Stimulated activated CD8-positive, alpha-beta memory T cell treated with anti-CD3 and anti-CD28 coated beads, Interleukin-15, amount 100 ng/mL, for 48 hours (primary cell): ENCODE results near the gene SGK1.
"Not testable (repeated sequence)": the region's sequence is repeated elsewhere in the genome, so short reads cannot be mapped to it uniquely, and the experiment has no call there.

Experiments
- DNase-seq, 2 donors: peaks; one replicate each; pipeline ENCODE4 v3.0.0-alpha.2; 2020; ENCODE audit warnings: low read depth in 2 of 2

The SGK1 gene

DNA sequence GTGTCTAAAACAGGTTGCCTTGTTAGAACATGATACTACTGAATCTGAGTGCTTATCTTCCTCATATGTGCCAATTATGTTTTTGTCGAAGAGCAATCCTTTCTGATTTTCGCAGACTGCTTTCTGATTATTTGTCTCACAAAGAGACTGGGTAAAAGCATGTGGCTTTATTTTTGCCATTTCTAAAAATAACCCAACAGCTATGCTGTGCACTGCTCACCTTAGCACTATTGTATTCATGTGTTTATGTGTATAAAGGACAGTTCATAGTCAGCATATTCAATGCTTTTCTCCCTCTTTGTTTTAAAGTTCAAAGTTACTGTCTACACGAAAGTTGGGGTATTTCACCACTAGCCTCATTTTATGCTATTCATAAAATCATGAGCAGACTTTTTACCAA is 127.0 kb downstream of the SGK1 start:
- no peak for DNase-seq

DNA sequence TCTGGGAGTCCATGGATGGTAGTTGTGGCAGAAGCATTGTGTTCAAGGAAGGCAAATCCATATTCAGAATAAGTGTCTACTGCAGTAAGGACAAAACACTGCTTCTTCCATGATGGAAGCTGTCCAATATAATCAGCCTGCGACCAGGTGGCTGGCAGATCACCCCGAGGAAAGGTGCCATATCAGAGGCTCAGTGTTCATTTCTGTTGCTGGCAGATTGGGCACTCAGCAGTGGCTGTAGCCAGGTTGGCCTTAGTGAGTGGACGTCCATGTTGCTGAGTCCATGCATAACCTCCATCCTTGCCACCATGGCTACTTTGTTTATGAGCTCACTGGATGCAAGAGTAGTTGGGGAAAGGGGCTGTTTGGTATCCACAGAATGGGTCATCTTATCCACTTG is 130.2 kb downstream of the SGK1 start:
- no peak for DNase-seq

DNA sequence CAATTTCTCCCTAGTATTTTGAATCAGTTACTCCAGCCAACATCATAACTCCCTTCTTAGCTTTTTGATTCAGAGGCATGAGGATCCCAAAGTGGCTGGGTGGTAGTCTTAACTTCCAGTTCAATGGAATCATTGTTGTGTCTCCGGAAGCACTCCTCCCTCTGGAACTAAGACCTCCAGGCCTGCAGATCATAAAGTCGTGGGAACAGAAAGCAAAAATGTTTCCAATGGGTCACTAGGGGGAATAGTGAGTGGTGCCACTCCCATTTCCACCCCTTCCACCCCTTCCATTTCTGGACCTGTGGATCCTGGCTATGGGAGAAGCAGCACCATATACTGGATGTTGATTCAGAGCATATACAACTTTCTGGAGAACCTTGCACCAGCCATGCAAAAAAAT is 130.8 kb downstream of the SGK1 start:
- DNase-seq: no peak

DNA sequence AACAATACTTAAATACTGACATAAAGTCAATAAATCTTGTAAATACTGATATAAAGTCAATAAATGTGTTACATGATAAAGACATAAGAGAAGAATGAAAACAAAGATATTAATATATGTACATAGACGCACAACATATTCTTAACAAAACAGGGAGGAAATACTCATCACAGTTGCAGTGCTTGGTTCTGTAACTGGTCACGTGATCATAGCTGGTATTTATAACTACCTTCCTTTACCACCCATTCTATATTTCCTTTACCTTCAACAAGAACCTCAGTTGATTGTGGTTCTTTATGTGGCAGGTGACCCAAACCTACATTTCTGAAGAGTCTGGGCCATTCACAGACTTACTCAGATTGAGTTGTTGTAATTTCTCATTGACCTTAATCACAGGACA is 131.6 kb downstream of the SGK1 start:
- DNase-seq: no peak

DNA sequence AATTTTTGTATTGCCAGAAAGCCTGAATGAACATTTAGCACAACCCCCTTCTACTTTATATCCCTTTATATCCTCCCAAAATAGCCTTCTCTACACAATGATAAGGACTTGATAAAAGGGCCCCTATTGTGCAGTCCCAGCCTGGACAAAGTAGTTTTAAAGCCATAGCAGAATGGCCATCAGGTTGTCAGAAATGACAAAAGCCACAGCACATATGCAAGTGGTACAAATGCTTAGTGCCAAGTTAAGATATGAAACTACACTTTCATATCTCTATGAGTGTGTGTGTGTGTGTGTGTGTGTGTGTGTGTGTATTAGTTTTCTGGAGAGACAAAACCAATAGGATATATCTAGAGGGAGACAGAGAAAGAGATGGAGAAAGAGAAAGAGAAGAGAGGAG is 132.6 kb downstream of the SGK1 start:
- no peak for DNase-seq

DNA sequence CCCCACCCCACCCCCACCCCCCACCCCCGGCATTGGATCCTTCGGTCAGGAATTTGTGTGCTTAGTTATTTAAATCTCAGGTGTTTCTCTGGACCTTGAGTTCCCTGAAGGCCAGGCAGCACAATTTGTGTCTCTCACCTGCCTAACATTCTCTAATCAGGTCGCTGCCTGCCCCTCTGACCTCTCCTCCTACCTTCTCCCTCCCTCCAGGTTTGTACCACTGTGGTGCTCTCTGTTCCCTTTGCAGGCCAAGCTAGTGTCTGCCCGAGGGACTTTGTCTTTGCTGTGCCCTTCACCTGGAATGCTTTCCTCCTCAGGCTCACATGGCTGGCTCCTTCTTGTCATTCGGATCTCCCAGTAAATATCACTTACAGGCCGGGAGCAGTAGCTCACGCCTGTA is 134.1 kb downstream of the SGK1 start:
- no peak for DNase-seq

DNA sequence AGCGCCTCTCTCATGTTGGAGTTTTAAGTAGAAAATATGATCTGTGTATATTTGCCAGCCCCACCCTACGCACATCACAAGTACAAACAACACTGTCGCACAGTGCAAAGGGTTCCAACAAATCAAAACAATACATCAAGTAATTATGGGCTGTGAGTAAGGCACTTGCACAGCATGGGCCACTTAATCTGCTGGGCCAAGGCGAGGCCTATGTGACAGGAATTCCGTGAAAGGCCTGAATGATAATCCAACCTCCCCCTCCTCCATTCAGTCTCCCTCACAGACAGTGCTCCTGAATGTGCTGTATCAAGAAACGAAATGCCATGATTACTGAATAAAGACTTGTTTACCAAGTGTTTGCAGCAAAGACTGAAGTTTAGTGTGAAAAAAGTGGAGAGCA is 135.4 kb downstream of the SGK1 start:
- DNase-seq: no peak

DNA sequence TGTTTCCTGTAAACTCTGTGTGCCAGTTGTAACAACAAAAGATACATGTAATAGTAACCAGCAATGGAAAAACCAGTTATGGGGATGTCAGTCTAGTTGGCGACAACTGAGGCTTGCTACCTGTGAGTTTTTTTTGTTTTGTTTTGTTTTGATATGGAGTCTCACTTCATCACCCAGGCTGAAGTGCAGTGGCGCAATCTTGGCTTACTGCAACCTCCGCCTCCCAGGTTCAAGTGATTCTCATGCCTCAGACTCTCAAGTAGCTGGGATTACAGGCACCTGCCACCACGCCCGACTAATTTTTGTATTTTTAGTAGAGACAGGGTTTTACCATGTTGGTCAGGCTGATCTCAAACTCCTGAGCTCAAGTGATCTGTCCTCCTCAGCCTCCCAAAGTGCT is 136.2 kb downstream of the SGK1 start:
- DNase-seq: not testable (repeated sequence)

DNA sequence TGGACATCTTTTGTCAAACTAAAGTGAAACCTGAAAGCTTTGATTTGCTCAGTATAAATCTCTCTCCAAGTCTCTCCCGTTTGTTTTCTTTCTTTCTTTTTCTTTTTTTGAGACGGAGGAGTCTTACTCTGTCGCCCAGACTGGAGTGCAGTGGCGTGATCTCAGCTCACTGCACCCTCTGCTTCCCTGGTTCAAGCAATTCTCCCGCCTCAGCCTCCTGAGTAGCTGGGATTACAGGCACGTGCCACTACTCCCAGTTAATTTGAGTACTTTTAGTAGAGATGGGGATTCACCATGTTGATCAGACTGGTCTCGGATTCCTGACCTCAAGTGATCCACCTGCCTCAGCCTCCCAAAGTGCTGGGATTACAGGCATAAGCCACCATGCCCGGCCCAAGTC is 136.7 kb downstream of the SGK1 start:
- not testable (repeated sequence) for DNase-seq

DNA sequence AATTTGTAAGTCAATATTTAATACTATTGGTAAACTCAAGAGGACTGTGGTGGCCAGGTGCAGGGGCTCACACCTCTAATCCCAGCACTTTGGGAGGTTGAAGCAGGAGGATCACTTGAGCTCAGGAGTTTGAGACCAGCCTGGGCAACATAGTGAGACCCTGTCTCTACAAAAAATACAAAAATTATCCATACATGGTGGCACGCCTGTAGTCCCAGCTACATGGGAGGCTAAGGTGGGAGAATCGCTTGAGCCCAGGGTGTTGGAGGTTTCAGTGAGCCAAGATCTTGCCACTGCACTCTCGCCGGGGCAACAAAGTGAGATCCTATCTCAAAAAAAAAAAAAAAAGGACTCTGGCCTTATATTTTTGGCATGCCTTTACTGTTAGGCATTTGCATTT is 137.4 kb downstream of the SGK1 start:
- DNase-seq: not testable (repeated sequence)

DNA sequence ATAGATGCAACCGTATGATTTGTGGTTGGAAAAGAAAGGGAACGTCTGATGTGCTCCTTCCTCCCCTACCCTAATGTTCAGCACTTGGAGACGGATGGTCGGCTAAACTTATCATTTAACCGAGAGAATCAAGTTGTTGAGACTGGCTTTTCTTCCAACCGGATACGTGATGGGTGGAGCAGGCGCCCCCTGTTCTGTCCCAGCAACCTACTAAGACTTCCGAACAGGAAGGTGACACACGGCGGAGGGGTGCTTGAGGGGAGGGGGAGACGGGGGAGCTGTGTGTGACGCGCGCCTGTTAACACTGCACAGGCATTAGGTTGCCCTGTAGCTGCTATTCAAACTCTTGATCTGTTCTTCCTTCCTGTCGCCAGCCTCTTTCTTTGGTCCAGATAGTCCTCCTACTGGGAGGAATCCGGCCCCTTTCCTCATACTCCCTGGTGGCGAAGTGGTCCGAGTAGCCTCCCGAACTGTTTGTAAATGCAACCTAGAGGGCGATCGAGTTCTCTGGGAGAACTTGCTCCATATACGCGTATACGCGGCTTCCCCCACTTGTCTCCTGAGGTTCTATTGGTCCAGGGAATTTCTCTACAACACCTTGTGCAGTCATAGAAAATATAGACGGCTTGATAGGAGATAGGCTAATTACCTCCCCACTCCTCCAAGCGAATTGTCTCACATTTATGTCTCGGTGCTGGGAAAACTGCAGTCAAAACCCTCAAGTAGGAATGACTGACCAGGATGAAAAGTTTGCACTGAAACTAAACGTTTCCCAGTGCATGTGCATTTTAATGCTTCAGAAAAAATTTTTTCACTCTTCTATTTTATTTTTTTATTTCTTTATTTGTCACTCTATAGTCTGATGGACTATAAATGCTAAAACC is 139.5 kb downstream of the SGK1 start:
- DNase-seq: peak; percentile 46 to 71

DNA sequence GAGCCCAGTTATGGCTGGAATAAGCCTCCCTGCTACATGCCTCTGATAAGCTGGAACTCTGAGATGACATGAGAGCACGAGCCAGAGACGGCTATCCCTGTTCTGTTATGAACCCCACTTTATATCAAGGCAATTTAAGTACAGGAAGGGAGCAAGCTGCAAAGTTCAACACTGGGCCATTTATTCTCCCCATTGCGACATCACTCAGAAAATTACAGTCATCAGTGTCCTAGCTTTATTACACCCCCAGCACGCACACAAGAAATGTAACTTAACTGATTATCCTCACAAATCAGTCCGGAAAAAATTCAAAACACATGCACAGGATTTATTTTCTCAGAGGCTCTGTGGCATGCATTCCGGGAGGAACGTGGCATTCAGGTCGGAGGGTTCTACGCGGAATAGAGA is 140.2 kb downstream of the SGK1 start:
- no peak for DNase-seq

DNA sequence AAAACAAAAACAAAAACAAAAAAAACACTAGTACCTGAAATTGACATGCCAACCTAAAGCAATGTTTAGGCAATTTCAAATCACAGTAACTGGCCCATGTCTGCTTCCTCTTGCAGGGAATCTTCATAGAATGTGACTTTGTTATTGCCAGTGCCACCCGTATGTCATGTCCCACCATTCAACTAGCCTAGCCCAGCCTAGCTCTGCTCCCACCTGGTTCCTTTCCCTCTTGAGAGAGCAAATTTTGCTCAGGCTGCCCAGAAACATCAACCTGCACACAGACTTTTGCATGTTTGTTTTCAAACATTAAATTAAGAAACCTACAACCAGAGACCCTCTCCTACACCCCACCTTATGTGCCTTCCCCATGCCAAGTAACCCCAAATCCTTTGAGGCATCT is 140.7 kb downstream of the SGK1 start:
- no peak for DNase-seq

DNA sequence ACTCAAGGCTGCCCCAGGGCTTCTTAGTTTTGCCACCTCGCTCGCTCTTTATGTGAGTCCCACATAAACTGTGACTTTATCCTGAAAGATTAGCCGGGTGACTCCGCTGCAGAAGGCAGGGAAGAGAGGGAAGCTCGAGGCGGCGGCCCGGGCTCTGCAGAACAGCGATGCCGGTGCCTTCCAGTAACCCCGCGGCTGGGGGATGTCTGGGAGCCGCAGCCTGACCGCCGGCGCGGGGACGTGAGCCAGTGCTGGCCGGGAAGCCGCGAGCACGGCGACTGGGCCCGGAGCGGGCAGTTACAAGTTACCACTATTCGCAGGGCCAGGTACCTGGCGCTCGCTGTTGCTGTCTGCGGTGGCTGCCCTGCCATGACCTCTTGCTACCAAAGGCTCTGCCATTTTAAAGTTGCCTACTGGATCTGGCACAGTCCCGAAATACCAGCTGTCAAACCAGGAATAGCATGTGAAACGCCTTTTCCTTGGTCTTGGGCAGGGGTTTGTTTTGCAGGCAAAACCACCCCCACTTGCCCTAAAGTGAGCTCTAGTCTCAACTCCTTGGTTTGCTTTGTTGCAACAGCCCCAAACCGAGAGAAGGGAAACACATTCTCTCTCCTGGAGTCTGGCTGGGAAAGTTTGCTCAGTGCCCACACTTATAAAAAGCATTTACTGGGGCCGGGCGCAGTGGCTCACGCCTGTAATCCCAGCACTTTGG is 141.5 kb downstream of the SGK1 start:
- no peak for DNase-seq

DNA sequence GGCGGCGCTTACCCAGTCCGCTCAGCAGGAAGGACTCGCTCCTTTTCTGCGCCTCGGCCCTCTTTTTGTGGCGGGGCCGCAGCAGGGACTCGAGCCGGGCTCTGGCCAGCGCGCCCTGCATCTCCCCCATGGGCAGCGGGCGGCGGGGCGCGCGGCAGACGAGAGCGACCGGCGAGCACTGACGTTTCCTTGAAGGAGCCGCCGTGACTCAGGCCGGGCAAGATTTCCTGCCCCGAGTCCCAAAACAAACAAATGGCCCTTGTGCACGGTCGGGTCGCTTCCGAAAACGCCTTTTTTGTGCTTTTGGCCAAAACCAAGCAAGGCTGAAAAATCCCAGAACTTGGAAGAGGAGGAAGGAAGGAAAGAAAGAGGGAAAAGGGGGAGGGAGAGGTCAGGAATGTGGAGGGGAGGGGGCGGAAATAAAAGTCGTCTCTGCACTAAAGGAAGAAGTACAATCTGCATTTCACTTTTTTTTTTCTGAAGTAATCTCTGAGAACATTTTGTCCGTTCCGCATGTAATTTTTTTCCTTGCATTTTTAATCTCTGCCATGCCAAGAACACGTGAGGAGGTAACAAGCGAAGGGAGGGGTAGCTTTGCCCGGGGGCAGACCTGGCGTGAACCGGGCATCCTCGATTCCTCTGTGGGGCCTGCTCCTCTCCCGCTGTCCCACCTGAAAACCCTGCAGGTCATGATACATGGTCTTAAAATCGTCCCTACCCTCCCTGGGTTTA is 142.2 kb downstream of the SGK1 start:
- peak; percentile 34 to 40 for DNase-seq

DNA sequence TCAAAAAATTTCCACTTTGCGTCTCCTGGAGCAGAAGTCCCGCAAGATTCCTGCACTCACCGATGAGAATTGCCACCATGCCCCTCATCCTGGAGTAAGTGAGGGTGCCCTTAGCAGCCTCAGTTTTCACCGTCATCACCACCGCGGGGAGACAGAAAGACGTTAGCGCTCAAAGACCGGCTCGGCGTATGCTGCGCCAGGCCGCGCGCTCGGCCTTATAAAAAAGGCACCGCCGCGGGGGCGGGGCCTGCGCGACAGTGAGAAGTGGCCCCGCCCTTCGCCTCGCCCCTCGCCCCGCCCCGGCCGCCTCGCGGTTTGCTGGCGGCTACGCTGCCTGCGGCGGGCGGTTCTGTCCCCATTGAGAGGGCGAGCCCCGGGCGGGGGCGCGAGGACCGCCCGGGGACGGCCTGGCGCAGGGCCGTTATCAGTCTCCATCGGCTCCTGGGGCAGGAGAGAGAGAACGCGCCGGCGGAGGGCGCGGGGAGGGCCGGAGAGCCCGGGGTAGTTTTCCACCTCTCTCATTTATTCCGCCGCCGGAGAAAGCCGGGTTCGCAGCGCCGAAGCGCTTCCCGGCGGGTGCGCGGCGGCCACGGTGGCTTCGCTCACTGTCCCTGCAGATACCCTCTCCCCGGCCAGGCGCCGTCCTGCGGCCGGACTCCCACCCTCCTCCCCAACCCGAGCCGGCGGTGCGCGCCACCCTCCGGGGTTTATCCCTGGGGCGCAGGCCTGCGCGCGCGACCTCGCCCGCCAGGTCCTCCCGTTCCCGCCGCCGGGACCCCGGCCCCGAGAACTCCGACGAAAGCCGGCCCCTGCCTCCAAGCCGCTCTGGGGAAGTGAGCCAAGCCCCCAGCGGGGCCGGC is 143.0 kb downstream of the SGK1 start:
- DNase-seq: peak; percentile 89

DNA sequence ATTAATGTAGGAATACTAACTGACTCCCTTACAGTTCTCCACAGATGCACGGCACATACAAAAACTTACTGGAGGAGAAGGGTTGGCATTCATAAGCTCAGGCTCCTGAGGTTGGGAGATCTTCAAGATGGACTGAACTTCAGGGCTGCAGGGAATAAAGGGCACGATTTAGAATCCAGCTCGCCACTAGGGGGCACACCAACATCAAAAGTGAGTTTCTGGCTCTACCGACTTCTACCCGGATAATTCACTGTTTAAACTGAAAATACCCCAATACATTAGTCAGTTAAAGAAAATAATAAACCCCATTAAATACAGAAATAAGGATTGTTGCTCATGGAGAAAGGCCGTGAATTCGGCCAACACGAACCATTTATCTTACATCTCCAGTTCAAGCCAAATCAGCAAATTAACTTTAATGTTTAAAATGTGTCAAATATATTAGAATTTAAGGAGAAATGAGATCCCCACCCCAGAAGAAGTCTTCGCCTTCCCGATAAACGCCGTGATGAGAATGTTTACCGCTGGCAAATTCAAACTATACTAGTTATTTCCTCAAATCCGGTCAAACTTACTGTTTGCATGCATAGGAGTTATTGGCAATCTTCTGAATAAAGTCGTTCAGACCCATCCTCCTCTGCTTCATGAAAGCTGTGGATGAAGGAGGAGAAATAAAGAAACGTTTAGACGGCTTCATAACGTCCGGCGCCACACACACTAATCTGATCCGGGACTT is 143.8 kb downstream of the SGK1 start:
- DNase-seq: peak; percentile 57 to 63

DNA sequence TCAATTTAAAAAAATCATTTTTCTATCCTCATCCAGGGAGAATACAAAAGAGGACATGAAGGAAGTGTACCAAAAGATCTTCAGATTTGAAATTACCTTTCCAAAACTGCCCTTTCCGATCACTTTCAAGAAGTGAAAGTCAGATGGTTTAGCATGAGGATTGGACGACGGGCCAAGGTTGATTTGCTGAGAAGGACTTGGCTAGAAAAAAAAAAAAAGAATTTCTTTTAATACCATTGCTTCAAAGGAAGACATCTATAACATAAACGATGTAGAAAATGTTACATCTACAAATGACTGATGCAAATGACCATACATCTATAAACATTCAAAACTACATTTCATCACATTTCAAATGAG is 144.6 kb downstream of the SGK1 start:
- no peak for DNase-seq

DNA sequence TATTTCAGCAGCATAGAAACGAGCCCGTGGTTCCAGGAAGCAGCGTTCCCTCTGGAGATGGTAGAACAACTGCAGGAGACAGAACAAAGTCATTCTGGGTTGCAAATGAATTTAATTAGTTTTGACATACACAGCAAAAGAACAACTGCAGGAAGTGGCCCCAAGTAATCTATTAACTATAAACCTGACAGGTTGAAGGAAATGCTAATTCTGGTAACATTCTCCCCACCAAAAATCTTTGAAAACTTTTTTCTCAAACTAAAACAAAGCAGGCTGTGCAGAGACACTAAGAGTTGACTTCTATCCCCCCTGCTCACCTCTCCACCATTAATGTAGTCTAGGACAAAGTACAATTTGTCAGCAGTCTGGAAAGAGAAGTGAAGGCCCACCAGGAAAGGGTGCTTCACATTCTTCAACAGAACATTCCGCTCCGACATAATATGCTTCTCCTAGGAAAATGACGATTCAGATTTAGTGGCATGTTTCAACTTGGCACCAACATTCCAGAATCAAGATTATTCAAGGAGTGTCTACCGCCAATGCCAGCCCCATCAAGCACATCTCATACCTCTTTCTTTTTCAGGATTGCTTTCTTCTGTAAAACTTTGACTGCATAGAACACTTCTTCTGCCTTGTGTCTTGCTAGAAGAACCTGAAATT is 145.1 kb downstream of the SGK1 start:
- DNase-seq: no peak

DNA sequence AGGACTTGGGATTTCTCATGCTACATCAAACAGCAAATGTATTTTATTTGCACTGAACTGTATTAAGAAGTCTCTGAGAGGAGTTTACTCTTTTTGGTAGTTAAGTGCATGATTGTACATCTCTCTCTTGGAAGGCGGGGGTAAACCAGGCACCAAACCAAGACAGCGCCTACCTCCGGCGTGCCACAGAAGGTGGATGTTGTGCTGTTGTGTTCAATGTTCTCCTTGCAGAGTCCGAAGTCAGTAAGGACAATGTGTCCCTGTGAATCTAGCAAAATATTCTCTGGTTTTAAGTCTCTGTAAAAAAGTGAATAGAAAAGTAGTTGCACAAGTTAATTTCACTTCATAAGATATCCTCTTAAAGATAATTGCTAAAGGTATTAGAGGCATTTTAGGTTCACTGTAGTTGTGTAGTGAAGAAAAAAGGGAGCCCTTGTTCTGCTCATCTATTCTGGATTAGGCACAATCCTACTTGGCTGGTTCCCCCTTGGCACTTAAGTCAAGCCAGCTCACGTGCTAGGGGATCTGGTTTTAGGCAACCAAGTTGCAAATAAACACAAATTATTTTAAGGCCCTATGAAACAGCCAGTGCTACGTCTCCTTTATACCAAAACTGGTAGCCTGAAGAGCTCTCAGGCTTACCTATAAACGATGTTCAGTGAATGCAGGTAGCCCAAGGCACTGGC is 145.7 kb downstream of the SGK1 start:
- DNase-seq: no peak
